Loucy (cell line): Measurements from ENCODE around the gene CNTROB.

Source experiments
- CTCF ChIP-seq: fragments of 200-600 bp; sonication (generic); conservative IDR thresholded peaks from 2 replicates; pipeline ENCODE4 v1.5.1; 2014; ENCODE audit warnings: mild to moderate bottlenecking, antibody characterized with exemption, low read length
- EZH2phosphoT487 ChIP-seq: fragments of 200-600 bp; IDR thresholded peaks from 2 replicates; pipeline ENCODE4 v1.6.1; 2018; ENCODE audit warnings: antibody characterized with exemption, mild to moderate bottlenecking, moderate library complexity, borderline replicate concordance

DNA sequence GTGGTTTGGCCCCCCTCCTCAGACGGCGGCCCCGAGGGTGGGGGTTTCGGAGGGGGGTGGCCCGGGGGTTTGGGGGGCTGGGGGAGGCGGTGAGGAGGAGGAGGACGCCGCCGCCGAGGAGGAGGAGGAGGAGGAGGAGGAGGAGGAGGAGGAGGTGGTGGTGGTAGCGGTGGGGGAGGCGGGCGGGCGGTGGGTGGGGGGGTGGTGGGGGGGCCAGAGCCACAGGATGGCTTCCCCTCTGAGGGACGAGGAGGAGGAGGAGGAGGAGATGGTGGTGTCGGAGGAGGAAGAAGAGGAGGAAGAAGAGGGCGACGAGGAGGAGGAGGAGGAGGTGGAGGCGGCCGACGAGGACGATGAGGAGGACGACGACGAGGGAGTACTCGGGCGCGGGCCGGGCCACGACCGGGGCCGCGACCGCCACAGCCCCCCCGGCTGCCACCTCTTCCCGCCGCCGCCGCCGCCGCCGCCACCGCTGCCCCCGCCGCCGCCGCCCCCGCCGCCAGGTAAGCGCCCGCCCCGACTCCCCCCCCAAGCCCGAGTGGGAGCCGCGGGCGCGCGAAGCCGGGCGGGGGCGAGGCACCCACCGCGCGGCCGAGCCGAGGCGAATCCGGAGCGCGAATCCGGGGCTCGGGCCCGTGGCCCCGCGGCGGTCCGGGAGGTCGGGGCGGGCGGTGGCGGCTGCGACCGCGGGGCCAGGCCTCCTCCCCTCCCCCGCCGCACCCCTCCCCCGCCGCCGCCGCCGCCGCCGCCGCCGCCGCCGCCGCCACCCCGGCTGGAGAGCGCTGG, 47.2 kb upstream of the CNTROB start:
- TF ChIP-seq CTCF (no peak), EZH2phosphoT487 (no peak)
